HCT116 (cell line): ENCODE results near the gene MFAP3L. TPM values are rescaled to one million over a fixed set of nuclear protein-coding genes. Genes with fewer than 3 reads are reported as not detected.

Experiments used
- ATAC-seq: fragments of 200-7000 bp; cut with Tn5 transposase; 2 replicates; pipeline ENCODE4 v1.9.1; 2020; ENCODE audit warnings: mild to moderate bottlenecking, moderate library complexity
- BruUV-seq: library from RNA; stranded (reverse); fragments of 400-500 nt; replicated peaks from 2 replicates; lab custom pipeline; 2021; lab: Mats Ljungman, UMichigan
- CTCF ChIA-PET: fragments of 300-600 bp; sonication (Branson Sonifier 250); formaldehyde crosslinking; loops from one replicate; lab custom pipeline; 2021; ENCODE audit warnings: antibody characterized with exemption; lab: Charles Lee
- POLR2A ChIA-PET: fragments of 300-600, 350-600 bp; sonication (Branson Sonifier 250); formaldehyde crosslinking; loops from one replicate; lab custom pipeline; 2021; ENCODE audit warnings: antibody characterized with exemption; lab: Charles Lee
- RAD21 ChIA-PET, 2 experiments: fragments of 300-600 bp; sonication (Branson Sonifier 250); formaldehyde crosslinking; loops; one replicate each; lab custom pipeline; 2023; ENCODE audit warnings: low total read pairs in 2 of 2; ENCODE audit not compliant: uncharacterized antibody in 2 of 2, unreplicated experiment in 2 of 2, low non-redundant PET in 1 of 2; lab: Charles Lee
- DNase-seq: peaks from one replicate; pipeline ENCODE4 v3.0.0-alpha.2; 2010; ENCODE audit warnings: low read depth, low spot score
- H2AFZ ChIP-seq: fragments of 200-600 bp; shearing (Covaris generic), sonication (generic); 2 replicates; pipeline ENCODE4 v1.6.1; 2017; ENCODE audit warnings: low read depth, mixed run types, mixed read lengths, antibody characterized with exemption, low read length; ENCODE audit not compliant: poor library complexity, severe bottlenecking
- H3K27ac ChIP-seq: 2 replicates; pipeline ENCODE4 v1.5.1; 2012; ENCODE audit warnings: low read depth, low read length
- H3K27me3 ChIP-seq: fragments of 200-600 bp; sonication (generic); 2 replicates; pipeline ENCODE4 v1.6.1; 2016; ENCODE audit warnings: mixed run types, low read length, mixed read lengths; ENCODE audit not compliant: insufficient read depth
- H3K36me3 ChIP-seq, 2 experiments: fragments of 200-500 bp in 1 of 2; fragments of 200-600 bp in 1 of 2; sonication (Bioruptor generic) in 1 of 2; sonication (generic) in 1 of 2; 2 replicates each; pipeline versions ENCODE4 v1.5.1 to v1.6.1; 2014 to 2016; ENCODE audit warnings: low read length in 2 of 2, inconsistent platforms in 1 of 2, mixed read lengths in 1 of 2, mixed run types in 1 of 2; ENCODE audit not compliant: insufficient read depth in 2 of 2, control insufficient read depth in 1 of 2
- H3K4me1 ChIP-seq, 2 experiments: fragments of 200-600 bp in 1 of 2; sonication (generic) in 1 of 2; 2 replicates each; pipeline versions ENCODE4 v1.5.1 to v1.6.1; 2012 to 2017; ENCODE audit warnings: low read length in 2 of 2, inconsistent platforms in 1 of 2, mild to moderate bottlenecking in 1 of 2, mixed read lengths in 1 of 2, mixed run types in 1 of 2, moderate library complexity in 1 of 2; ENCODE audit not compliant: insufficient read depth in 2 of 2, control insufficient read depth in 1 of 2
- H3K4me2 ChIP-seq: fragments of 200-600 bp; sonication (generic); 2 replicates; pipeline ENCODE4 v1.6.1; 2017; ENCODE audit warnings: mixed run types, low read length, mixed read lengths
- H3K4me3 ChIP-seq, 2 experiments: fragments of 200-600 bp in 1 of 2; sonication (generic) in 1 of 2; replicated peaks in 1 of 2; 2 replicates each; pipeline ENCODE4 v1.5.1; 2011 to 2016; ENCODE audit warnings: low read length in 2 of 2, control low read depth in 1 of 2, low read depth in 1 of 2, mild to moderate bottlenecking in 1 of 2, mixed read lengths in 1 of 2, mixed run types in 1 of 2
- H3K79me2 ChIP-seq: fragments of 200-600 bp; sonication (generic); 2 replicates; pipeline ENCODE4 v1.6.1; 2017; ENCODE audit warnings: mild to moderate bottlenecking, mixed run types, low read length, moderate library complexity, mixed read lengths; ENCODE audit not compliant: insufficient read depth
- H3K9ac ChIP-seq: fragments of 200-600 bp; sonication (generic); 2 replicates; pipeline ENCODE4 v1.6.1; 2016; ENCODE audit warnings: low read length, mixed read lengths
- H3K9me2 ChIP-seq: fragments of 200-600 bp; sonication (generic), shearing (Covaris generic); 2 replicates; pipeline ENCODE4 v1.6.1; 2017; ENCODE audit warnings: mixed run types, mild to moderate bottlenecking, moderate library complexity; ENCODE audit not compliant: insufficient read depth
- H3K9me3 ChIP-seq, 2 experiments: fragments of 200-500 bp in 1 of 2; fragments of 200-600 bp in 1 of 2; sonication (Bioruptor generic) in 1 of 2; sonication (generic) in 1 of 2; 2 replicates each; pipeline ENCODE4 v1.6.1; 2014 to 2017; ENCODE audit warnings: low read length in 2 of 2, mixed read lengths in 2 of 2, inconsistent platforms in 1 of 2, low read depth in 1 of 2, mild to moderate bottlenecking in 1 of 2, mixed run types in 1 of 2, moderate library complexity in 1 of 2; ENCODE audit not compliant: control insufficient read depth in 1 of 2, insufficient read depth in 1 of 2
- H4K20me1 ChIP-seq: fragments of 200-600 bp; sonication (generic), shearing (Covaris generic); 2 replicates; pipeline ENCODE4 v1.6.1; 2017; ENCODE audit warnings: mixed run types, mild to moderate bottlenecking, moderate library complexity; ENCODE audit not compliant: insufficient read depth
- CBX3 ChIP-seq: IDR thresholded peaks from 2 replicates; pipeline ENCODE4 v1.6.1; 2012; ENCODE audit warnings: low read depth
- CEBPB ChIP-seq: IDR thresholded peaks from 2 replicates; pipeline ENCODE4 v1.6.1; 2012; ENCODE audit warnings: low read depth
- CTCF ChIP-seq, 3 experiments: fragments of 200-600 bp in 1 of 3; sonication (generic) in 1 of 3; IDR thresholded peaks in 2 of 3; conservative IDR thresholded peaks in 1 of 3; 2 replicates each; pipeline ENCODE4 v1.5.1; 2012 to 2017; ENCODE audit warnings: low read depth in 2 of 3, low read length in 2 of 3, antibody characterized with exemption in 1 of 3, borderline replicate concordance in 1 of 3, control low read depth in 1 of 3, mild to moderate bottlenecking in 1 of 3, mixed read lengths in 1 of 3, mixed run types in 1 of 3, moderate library complexity in 1 of 3; ENCODE audit not compliant: insufficient read depth in 1 of 3
- EZH2 ChIP-seq: fragments of 200-600 bp; sonication (generic); IDR thresholded peaks from 2 replicates; pipeline ENCODE4 v1.6.1; 2017; ENCODE audit warnings: antibody characterized with exemption, mixed run types
- EZH2phosphoT487 ChIP-seq: fragments of 200-600 bp; IDR thresholded peaks from 2 replicates; pipeline ENCODE4 v1.6.1; 2018; ENCODE audit warnings: antibody characterized with exemption, borderline replicate concordance
- FOSL1 ChIP-seq: IDR thresholded peaks from 2 replicates; pipeline ENCODE4 v1.6.1; 2012; ENCODE audit warnings: low read depth
- POLR2A ChIP-seq: IDR thresholded peaks from 2 replicates; pipeline ENCODE4 v1.7.0; 2011; ENCODE audit warnings: borderline replicate concordance; ENCODE audit not compliant: insufficient read depth, insufficient read length; ENCODE audit errors: extremely low read depth
- POLR2AphosphoS5 ChIP-seq: IDR thresholded peaks from 2 replicates; pipeline ENCODE4 v1.6.1; 2011; ENCODE audit warnings: mild to moderate bottlenecking, low read depth, low read length, moderate library complexity
- RAD21 ChIP-seq: IDR thresholded peaks from 2 replicates; pipeline ENCODE4 v1.6.1; 2012; ENCODE audit warnings: low read depth, mild to moderate bottlenecking
- SP1 ChIP-seq: IDR thresholded peaks from 2 replicates; pipeline ENCODE4 v1.6.1; 2012; ENCODE audit warnings: low read depth
- SRF ChIP-seq: IDR thresholded peaks from 2 replicates; pipeline ENCODE4 v1.6.1; 2012; ENCODE audit warnings: low read depth
- TCF7L2 ChIP-seq: IDR thresholded peaks from 2 replicates; pipeline ENCODE4 v1.7.0; 2011; ENCODE audit warnings: borderline replicate concordance, inconsistent platforms; ENCODE audit not compliant: insufficient read depth, insufficient read length; ENCODE audit errors: extremely low read depth
- ZNF274 ChIP-seq: fragments of 200-500 bp; sonication (Bioruptor generic); IDR thresholded peaks from 2 replicates; pipeline ENCODE4 v1.6.1; 2014; ENCODE audit warnings: mild to moderate bottlenecking, low read depth, low read length, inconsistent platforms
- intact Hi-C: fragments of 100-400 bp; cut with micrococcal nuclease; formaldehyde crosslinking; loops from 2 replicates; pipeline ENCODE4 v1.10.0; 2022
- total RNA-seq: library from RNA; stranded (reverse); gene quantifications from one replicate; pipeline ENCODE4 v1.2.1, GENCODE V29; 2021; ENCODE audit not compliant: unreplicated experiment
- TF ChIP-seq, protein P1 (sequence below): IDR thresholded peaks from 2 replicates; pipeline ENCODE4 v1.6.1; 2011; ENCODE audit warnings: mild to moderate bottlenecking, low read length, moderate library complexity; ENCODE audit not compliant: insufficient replicate concordance; ENCODE audit errors: extremely low read depth

MFAP3L gene
- total RNA-seq, 1 experiment from 2014 or later: 8.4 TPM

- Histone ChIP-seq H3K9me3 (no peaks in the 10 kb centered on the region), H3K4me2 (no peak overlapping the region), H3K36me3 (no peaks in the 10 kb centered on the region), H3K9me2 (no peaks in the 10 kb centered on the region), H3K27ac (no peak overlapping the region), H3K9ac (no peak overlapping the region), H4K20me1 (no peaks in the 10 kb centered on the region), H3K4me1 (no peaks in the 10 kb centered on the region), H3K27me3 (no peaks in the 10 kb centered on the region), H2AFZ (no peak overlapping the region), H3K4me3 (no peak overlapping the region), H3K79me2 (no peaks in the 10 kb centered on the region)
- DNase-seq (no peak), ATAC-seq (no peak)
- ChIA-PET POLR2A (no interaction called here), RAD21 (no interaction called here), CTCF (no interaction called here)
- intact Hi-C loops: no loop called here
- TF ChIP-seq POLR2A: no peak
- TF ChIP-seq, protein P1, sequence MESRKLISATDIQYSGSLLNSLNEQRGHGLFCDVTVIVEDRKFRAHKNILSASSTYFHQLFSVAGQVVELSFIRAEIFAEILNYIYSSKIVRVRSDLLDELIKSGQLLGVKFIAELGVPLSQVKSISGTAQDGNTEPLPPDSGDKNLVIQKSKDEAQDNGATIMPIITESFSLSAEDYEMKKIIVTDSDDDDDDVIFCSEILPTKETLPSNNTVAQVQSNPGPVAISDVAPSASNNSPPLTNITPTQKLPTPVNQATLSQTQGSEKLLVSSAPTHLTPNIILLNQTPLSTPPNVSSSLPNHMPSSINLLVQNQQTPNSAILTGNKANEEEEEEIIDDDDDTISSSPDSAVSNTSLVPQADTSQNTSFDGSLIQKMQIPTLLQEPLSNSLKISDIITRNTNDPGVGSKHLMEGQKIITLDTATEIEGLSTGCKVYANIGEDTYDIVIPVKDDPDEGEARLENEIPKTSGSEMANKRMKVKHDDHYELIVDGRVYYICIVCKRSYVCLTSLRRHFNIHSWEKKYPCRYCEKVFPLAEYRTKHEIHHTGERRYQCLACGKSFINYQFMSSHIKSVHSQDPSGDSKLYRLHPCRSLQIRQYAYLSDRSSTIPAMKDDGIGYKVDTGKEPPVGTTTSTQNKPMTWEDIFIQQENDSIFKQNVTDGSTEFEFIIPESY: no peak
- TF ChIP-seq SRF: no peak
- TF ChIP-seq CBX3: no peak
- TF ChIP-seq TCF7L2: no peak
- no peak for TF ChIP-seq EZH2
- TF ChIP-seq POLR2AphosphoS5: no peak
- TF ChIP-seq FOSL1: no peak
- TF ChIP-seq CEBPB: no peak
- TF ChIP-seq CTCF (IDR thresholded peaks at IDR 0.05 in 2 of 3, conservative IDR thresholded peaks at IDR 0.05 in 1 of 3; ENCODE audit: borderline replicate concordance in 1 of 3, insufficient read depth in 1 of 3, low read depth in 2 of 3, low read length in 2 of 3): no peak
- no peak for TF ChIP-seq SP1
- TF ChIP-seq EZH2phosphoT487: no peak
- no peak for TF ChIP-seq ZNF274
- no peak for TF ChIP-seq RAD21
- no TSS peak for BruUV-seq
Measured at GRCh38 chr4:169986369-169986768, 39.8 kb downstream of the MFAP3L start.
